GM23248 (cell line): ENCODE data around the gene TTBK2. TPM values are rescaled to one million over a fixed set of nuclear protein-coding genes. Genes with fewer than 3 reads are reported as not detected.

Experiments
- DNase-seq: peaks from one replicate; pipeline ENCODE4 v3.0.0-alpha.2; 2015
- H2AFZ ChIP-seq: fragments of 200-600 bp; sonication (generic); 2 replicates; pipeline ENCODE4 v1.6.1; 2016; ENCODE audit warnings: antibody characterized with exemption
- H3F3A ChIP-seq: fragments of 200-600 bp; sonication (generic); 2 replicates; pipeline ENCODE4 v1.6.1; 2016; ENCODE audit warnings: mild to moderate bottlenecking, antibody characterized with exemption, mixed run types; ENCODE audit not compliant: insufficient read depth
- H3K27ac ChIP-seq: fragments of 200-600 bp; sonication (generic); 2 replicates; pipeline ENCODE4 v1.5.1; 2016; ENCODE audit warnings: mild to moderate bottlenecking
- H3K27me3 ChIP-seq: fragments of 200-600 bp; sonication (generic); replicated peaks from 2 replicates; pipeline ENCODE4 v1.6.1; 2016; ENCODE audit warnings: mild to moderate bottlenecking; ENCODE audit not compliant: insufficient read depth
- H3K36me3 ChIP-seq: fragments of 200-600 bp; sonication (generic); 2 replicates; pipeline ENCODE4 v1.6.1; 2016; ENCODE audit warnings: low read depth, mild to moderate bottlenecking
- H3K4me1 ChIP-seq: fragments of 200-600 bp; sonication (generic); 2 replicates; pipeline ENCODE4 v1.6.1; 2016; ENCODE audit warnings: mild to moderate bottlenecking; ENCODE audit not compliant: insufficient read depth
- H3K4me2 ChIP-seq: fragments of 200-600 bp; sonication (generic); one replicate; pipeline ENCODE4 v1.6.1; 2016; ENCODE audit warnings: mild to moderate bottlenecking; ENCODE audit not compliant: unreplicated experiment
- H3K4me3 ChIP-seq: fragments of 200-600 bp; sonication (generic); 2 replicates; pipeline ENCODE4 v1.5.1; 2016; ENCODE audit warnings: mild to moderate bottlenecking
- H3K79me2 ChIP-seq: fragments of 200-600 bp; sonication (generic); 2 replicates; pipeline ENCODE4 v1.6.1; 2016; ENCODE audit warnings: mild to moderate bottlenecking; ENCODE audit not compliant: insufficient read depth
- H3K9ac ChIP-seq: fragments of 200-600 bp; sonication (generic); 2 replicates; pipeline ENCODE4 v1.6.1; 2016; ENCODE audit warnings: mild to moderate bottlenecking
- H3K9me2 ChIP-seq: fragments of 200-600 bp; sonication (generic); 2 replicates; pipeline ENCODE4 v1.6.1; 2016; ENCODE audit warnings: mixed run types, mild to moderate bottlenecking, moderate library complexity; ENCODE audit not compliant: insufficient read depth
- H3K9me3 ChIP-seq: fragments of 200-600 bp; sonication (generic); one replicate; pipeline ENCODE4 v1.6.1; 2017; ENCODE audit warnings: low read depth
- H4K20me1 ChIP-seq: fragments of 200-600 bp; sonication (generic); 2 replicates; pipeline ENCODE4 v1.6.0; 2016; ENCODE audit not compliant: insufficient read depth
- EZH2 ChIP-seq: fragments of 200-600 bp; sonication (generic); IDR thresholded peaks from 2 replicates; pipeline ENCODE4 v1.6.1; 2018; ENCODE audit warnings: antibody characterized with exemption, mild to moderate bottlenecking; ENCODE audit not compliant: insufficient read depth, poor library complexity, severe bottlenecking
- EZH2phosphoT487 ChIP-seq: fragments of 200-600 bp; sonication (generic); IDR thresholded peaks from 2 replicates; pipeline ENCODE4 v1.6.1; 2018; ENCODE audit warnings: antibody characterized with exemption, moderate library complexity, mild to moderate bottlenecking, low read depth; ENCODE audit not compliant: insufficient read depth
- WGBS, 2 experiments: methylation state at CpG; one replicate each; pipeline ENCODE4 v1.1.6; 2015 to 2017; ENCODE audit warnings: low lambda C conversion rate in 2 of 2, low coverage in 1 of 2; ENCODE audit errors: missing lambda C conversion rate in 2 of 2; 5-methylcytosine and 5-hydroxymethylcytosine counted together
- in situ Hi-C: fragments of 300-500 bp; cut with MboI; formaldehyde crosslinking; loops from 2 replicates; pipeline ENCODE4 v1.15.0; 2020
- polyA plus RNA-seq: library from polyadenylated mRNA; unstranded; fragments of >200 nt; fragmentation: Nextera tagmentation; extraction: Ambion mirVana; gene quantifications from 2 replicates; pipeline ENCODE4 v1.2.1, GENCODE V29; 2016
- total RNA-seq: library from RNA; depleted of rRNA; stranded (reverse); fragments of >200 nt; shearing (Covaris generic); gene quantifications from 2 replicates; pipeline ENCODE4 v1.2.3, GENCODE V29; 2014

The TTBK2 gene
- total and polyA plus RNA-seq, 2 experiments from 2014 or later, result 5.1 to 6.3 TPM

DNA sequence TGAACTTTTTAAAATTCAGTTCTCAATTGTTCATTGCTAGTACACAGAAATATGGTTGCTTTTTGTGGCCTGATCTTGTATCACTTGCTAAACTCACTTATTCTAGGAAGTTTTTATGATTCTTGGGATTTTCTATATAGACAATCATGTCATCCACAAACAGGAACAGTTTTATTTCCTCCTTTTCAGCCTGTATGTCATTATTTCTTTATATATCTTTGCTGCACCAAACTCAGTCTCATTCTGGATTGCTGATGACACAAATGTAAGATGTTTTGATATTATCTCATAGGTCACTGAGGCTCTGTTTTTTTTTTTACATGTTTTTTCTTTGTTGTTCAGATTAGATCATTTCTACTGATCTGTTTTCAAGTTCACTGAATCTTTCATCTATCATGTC lies 71.7 kb downstream of the TTBK2 start:
- Histone ChIP-seq H3K4me3 (no peak overlapping the region), H3K27ac (no peak overlapping the region), H3F3A (no peaks in the 10 kb centered on the region), H3K9me2 (no peaks in the 10 kb centered on the region), H3K36me3 (no peaks in the 10 kb centered on the region; the same call in 1 of the 2 replicates), H2AFZ (no peak overlapping the region), H3K27me3 (no peaks in the 10 kb centered on the region), H3K9ac (no peak overlapping the region), H3K4me2 (no peak overlapping the region), H3K9me3 (no peaks in the 10 kb centered on the region), H4K20me1 (no peaks in the 10 kb centered on the region), H3K79me2 (no peaks in the 10 kb centered on the region), H3K4me1 (no peaks in the 10 kb centered on the region)
- no peak for TF ChIP-seq EZH2phosphoT487
- no peak for TF ChIP-seq EZH2
- no peak for DNase-seq
- in situ Hi-C loops, result no loop called here

DNA sequence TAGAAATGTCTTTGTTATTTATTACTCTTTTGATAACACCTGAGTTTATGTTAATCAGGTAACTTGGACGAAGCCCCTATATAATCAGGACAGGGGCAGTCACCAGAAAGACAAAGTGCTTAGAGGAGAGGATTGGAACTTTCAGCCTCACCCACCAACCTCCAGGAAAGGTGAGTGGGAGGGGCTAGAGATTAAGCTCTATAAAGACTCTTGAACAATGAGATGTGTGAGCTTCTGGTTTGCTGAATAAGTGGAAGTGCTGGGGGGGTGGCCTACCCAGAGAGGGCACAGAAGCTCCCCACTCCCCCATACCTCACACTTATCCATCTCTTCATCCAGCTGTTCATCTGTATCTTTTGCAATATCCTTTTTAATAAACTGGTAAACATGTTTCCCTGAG lies 73.9 kb downstream of the TTBK2 start:
- Histone ChIP-seq H2AFZ (no peak overlapping the region), H3K4me1 (no peaks in the 10 kb centered on the region), H3K9me3 (no peaks in the 10 kb centered on the region), H3K79me2 (no peaks in the 10 kb centered on the region), H4K20me1 (no peaks in the 10 kb centered on the region), H3K9me2 (no peaks in the 10 kb centered on the region), H3K4me3 (no peak overlapping the region), H3K27me3 (no peaks in the 10 kb centered on the region), H3F3A (no peaks in the 10 kb centered on the region), H3K9ac (no peak overlapping the region), H3K4me2 (no peak overlapping the region), H3K27ac (no peak overlapping the region), H3K36me3 (no peaks in the 10 kb centered on the region; the same call in 1 of the 2 replicates)
- no peak for DNase-seq
- in situ Hi-C loops, result no loop called here
- WGBS, 2 experiments, result 97 to 100% methylated on average over 1 of the region's 1 CpG
- no peak for TF ChIP-seq EZH2phosphoT487
- no peak for TF ChIP-seq EZH2

DNA sequence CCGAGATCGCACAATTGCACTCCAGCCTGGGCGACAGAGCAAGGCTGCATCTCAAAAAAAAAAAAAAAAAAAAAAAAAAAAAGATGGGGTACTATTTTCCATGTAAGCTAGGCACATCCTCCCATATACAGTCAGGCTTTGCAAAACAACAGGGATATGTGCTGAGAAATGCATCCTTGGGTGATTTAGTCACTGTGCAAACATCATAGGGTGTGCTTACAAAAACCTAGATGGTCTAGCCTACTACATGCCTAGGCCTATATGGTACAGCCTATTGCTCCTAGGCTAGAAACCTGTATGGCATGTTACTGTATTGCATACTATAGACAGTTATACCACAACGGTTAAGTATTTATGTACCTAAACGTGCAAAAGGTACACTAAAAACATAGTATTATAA lies 75.0 kb downstream of the TTBK2 start:
- DNase-seq, result peak; percentile 1
- no peaks in the 10 kb centered on the region for H3K4me1 ChIP-seq
- no peak overlapping the region for H3K9ac ChIP-seq

DNA sequence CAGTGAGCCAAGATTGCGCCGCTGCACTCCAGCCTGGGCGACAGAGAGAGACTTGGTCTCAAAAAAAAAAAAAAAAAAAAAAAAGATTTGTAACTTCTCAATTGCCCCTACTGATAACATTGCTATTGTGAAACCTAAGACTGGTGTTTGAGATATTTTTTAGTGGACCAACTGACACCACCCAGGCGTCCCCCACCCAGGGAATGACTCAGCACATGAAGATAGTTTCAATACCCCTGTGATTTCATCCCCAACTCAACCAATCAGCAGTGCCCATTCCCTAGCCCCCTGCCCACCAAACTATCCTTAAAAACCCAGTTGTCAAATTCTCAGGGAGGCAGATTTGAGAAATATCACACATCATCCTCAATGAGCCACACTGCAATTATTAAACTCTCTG lies 76.9 kb downstream of the TTBK2 start:
- Histone ChIP-seq H3K9me2 (no peaks in the 10 kb centered on the region), H3K79me2 (no peaks in the 10 kb centered on the region), H3K36me3 (no peaks in the 10 kb centered on the region), H3K27me3 (no peaks in the 10 kb centered on the region), H3F3A (no peaks in the 10 kb centered on the region), H3K27ac (no peak overlapping the region), H3K9ac (no peak overlapping the region), H2AFZ (no peak overlapping the region), H3K4me1 (no peaks in the 10 kb centered on the region), H3K9me3 (no peaks in the 10 kb centered on the region), H4K20me1 (no peaks in the 10 kb centered on the region), H3K4me2 (no peak overlapping the region), H3K4me3 (no peak overlapping the region)
- in situ Hi-C loops, result no loop called here
- DNase-seq, result no peak
- 86 to 91% methylated on average over 4 of the region's 4 CpGs for WGBS, 2 experiments
- TF ChIP-seq EZH2phosphoT487 (no peak), EZH2 (no peak)

More for the DNA sequence above, 75.0 kb downstream of the TTBK2 start:
- Histone ChIP-seq H4K20me1 (no peaks in the 10 kb centered on the region), H3K36me3 (no peaks in the 10 kb centered on the region; the same call in 1 of the 2 replicates), H3K9me2 (no peaks in the 10 kb centered on the region), H3K9me3 (no peaks in the 10 kb centered on the region), H3K4me3 (no peak overlapping the region), H3K79me2 (no peaks in the 10 kb centered on the region), H3K27ac (no peak overlapping the region), H3K4me2 (no peak overlapping the region), H3F3A (no peaks in the 10 kb centered on the region), H3K27me3 (no peaks in the 10 kb centered on the region), H2AFZ (no peak overlapping the region)
- 94 to 95% methylated on average over 2 to 5 of the region's 5 CpGs for WGBS, 2 experiments
- TF ChIP-seq EZH2phosphoT487 (no peak), EZH2 (no peak)
- in situ Hi-C loops, result no loop called here

DNA sequence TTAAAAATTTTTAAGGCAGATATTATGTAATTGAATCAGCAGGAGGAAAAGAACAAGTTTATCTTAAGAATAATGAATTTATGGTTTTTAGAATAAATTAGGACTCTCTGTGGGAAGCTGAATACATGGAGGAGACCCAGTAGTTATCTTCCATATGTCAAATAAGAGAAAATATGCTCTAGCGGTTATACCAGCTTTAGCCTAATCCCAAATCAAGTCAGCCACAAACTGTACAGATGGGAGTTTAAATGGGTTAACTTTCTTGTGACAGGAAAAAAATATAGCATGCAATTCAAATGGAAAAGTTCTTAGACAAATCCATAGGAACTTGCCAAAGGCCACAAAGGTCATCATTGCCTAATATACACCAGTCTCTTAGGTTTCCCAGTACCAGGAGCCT lies 84.3 kb downstream of the TTBK2 start:
- Histone ChIP-seq H3K4me1 (peaks cover 11% of the 10 kb centered on the region), H4K20me1 (no peaks in the 10 kb centered on the region), H3K9me3 (no peaks in the 10 kb centered on the region), H3K27me3 (no peaks in the 10 kb centered on the region), H3K27ac (no peak overlapping the region), H3K9me2 (no peaks in the 10 kb centered on the region), H3F3A (no peaks in the 10 kb centered on the region), H2AFZ (no peak overlapping the region), H3K9ac (no peak overlapping the region), H3K4me2 (no peak overlapping the region), H3K36me3 (no peaks in the 10 kb centered on the region), H3K4me3 (no peak overlapping the region), H3K79me2 (no peaks in the 10 kb centered on the region)
- no peak for TF ChIP-seq EZH2
- TF ChIP-seq EZH2phosphoT487, result no peak
- 84 to 100% methylated on average over 1 of the region's 1 CpG for WGBS, 2 experiments
- DNase-seq, result no peak
- in situ Hi-C loops, result no loop called here
